Loucy (cell line): Measurements from ENCODE around the gene TMBIM4.

Experiments used
- EZH2phosphoT487 ChIP-seq: fragments of 200-600 bp; IDR thresholded peaks from 2 replicates; pipeline ENCODE4 v1.6.1; 2018; ENCODE audit warnings: antibody characterized with exemption, mild to moderate bottlenecking, moderate library complexity, borderline replicate concordance
- TF ChIP-seq, protein P1 (sequence below): fragments of 200-600 bp; sonication (generic); conservative IDR thresholded peaks from 2 replicates; pipeline ENCODE4 v1.5.1; 2014; ENCODE audit warnings: mild to moderate bottlenecking, antibody characterized with exemption, low read length

GRCh38 chr12:66169221-66170170, at the start of gene TMBIM4:
- TF ChIP-seq, protein P1, sequence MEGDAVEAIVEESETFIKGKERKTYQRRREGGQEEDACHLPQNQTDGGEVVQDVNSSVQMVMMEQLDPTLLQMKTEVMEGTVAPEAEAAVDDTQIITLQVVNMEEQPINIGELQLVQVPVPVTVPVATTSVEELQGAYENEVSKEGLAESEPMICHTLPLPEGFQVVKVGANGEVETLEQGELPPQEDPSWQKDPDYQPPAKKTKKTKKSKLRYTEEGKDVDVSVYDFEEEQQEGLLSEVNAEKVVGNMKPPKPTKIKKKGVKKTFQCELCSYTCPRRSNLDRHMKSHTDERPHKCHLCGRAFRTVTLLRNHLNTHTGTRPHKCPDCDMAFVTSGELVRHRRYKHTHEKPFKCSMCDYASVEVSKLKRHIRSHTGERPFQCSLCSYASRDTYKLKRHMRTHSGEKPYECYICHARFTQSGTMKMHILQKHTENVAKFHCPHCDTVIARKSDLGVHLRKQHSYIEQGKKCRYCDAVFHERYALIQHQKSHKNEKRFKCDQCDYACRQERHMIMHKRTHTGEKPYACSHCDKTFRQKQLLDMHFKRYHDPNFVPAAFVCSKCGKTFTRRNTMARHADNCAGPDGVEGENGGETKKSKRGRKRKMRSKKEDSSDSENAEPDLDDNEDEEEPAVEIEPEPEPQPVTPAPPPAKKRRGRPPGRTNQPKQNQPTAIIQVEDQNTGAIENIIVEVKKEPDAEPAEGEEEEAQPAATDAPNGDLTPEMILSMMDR, result no peak; the same call in none of the 2 replicates
- TF ChIP-seq EZH2phosphoT487, result no peak
